Measurements from ENCODE around the gene POLH. TPM values are rescaled to one million over a fixed set of nuclear protein-coding genes. Genes with fewer than 3 reads are reported as not detected.

The POLH gene
- total and polyA plus RNA-seq, 10 of the 15 experiments (the other 5 are each of a cell fraction or from before 2014, with no cell fraction given) = 5.5 to 33.6 (median 18.6) TPM

DNA sequence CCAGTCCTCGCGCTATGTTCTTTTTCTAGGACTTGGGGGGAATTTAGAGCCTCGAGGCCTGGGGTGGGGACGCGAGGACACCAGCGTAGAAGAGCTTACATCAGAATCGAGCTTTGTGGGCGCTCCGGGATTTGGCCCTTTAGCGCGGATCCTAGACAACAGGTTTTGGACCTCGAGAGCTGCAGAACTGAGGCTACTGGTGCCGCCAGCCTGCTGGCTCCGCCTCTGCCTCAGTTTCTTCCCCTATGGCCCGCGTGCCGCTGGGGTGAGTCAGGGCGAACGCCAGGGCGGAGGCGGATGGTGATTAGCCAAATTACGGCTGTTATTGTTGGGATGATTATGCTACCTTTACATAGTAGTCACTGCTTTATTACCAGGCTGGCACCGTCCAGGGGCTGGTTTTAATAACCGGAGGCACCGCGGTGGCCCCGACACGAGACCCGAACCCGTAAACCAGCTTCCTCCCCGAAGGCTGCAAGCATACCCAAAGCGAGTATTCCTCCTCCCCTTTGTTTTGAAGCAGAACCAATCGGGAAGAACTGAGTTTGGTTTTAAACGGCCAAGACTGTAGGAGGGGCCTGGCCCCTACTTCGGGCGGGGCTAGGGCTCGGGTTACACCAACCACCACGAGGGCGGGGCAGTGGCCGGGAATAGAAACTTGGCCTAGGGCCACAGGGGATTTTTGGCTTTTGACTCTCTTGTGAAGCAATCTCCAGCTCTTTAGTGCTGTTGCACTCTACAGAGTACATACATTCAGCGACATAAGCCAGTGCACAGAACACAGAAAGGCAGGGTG lies 53.7 kb downstream of the POLH start (continued):
- TF ChIP-seq CUX1 (IDR thresholded peaks at IDR 0.05; ENCODE audit: insufficient replicate concordance, low read depth, low read length) (peak; percentile 46), WRNIP1 (IDR thresholded peaks at IDR 0.05; ENCODE audit: borderline replicate concordance, low read depth, low read length) (no peak; the same call in 1 of the 2 replicates), SREBF1 (IDR thresholded peaks at IDR 0.05; ENCODE audit: low read length) (no peak), CEBPZ (IDR thresholded peaks at IDR 0.05; ENCODE audit: low read depth, low read length) (no peak), STAT1 (conservative IDR thresholded peaks at IDR 0.05) (0 out of 2 replicates have a peak, but pooled peaks have one; percentile 80), BMI1 (IDR thresholded peaks at IDR 0.05; ENCODE audit: borderline replicate concordance) (no peak), TCF3 (IDR thresholded peaks at IDR 0.05; ENCODE audit: borderline replicate concordance, insufficient read depth, low read depth, low read length) (no peak), RAD21 (IDR thresholded peaks at IDR 0.05; ENCODE audit: insufficient read depth, low read depth, low read length) (no peak), SREBF2 (IDR thresholded peaks at IDR 0.05; ENCODE audit: low read length) (no peak), ZNF207 (IDR thresholded peaks at IDR 0.05; ENCODE audit: borderline replicate concordance) (peak; percentile 71), FOS (IDR thresholded peaks at IDR 0.05; ENCODE audit: borderline replicate concordance, extremely low read depth, insufficient read length) (no peak), ZNF274 (IDR thresholded peaks at IDR 0.05; ENCODE audit: insufficient read depth, insufficient read length) (no peak), CTCF (IDR thresholded peaks at IDR 0.05 in 2 of 3, conservative IDR thresholded peaks at IDR 0.05 in 1 of 3; ENCODE audit: control insufficient read depth in 2 of 3, extremely low read depth in 1 of 3, insufficient read depth in 1 of 3, low read depth in 3 of 3, low read length in 3 of 3) (no peak), ESRRA (IDR thresholded peaks at IDR 0.05; ENCODE audit: low read length) (no peak), SMAD1 (IDR thresholded peaks at IDR 0.05; ENCODE audit: low read depth, partially characterized antibody) (peak; percentile 97), TARDBP (IDR thresholded peaks at IDR 0.05; ENCODE audit: borderline replicate concordance) (no peak), RBBP5 (conservative IDR thresholded peaks at IDR 0.05) (no peak), NFXL1 (IDR thresholded peaks at IDR 0.05; ENCODE audit: borderline replicate concordance) (no peak), KDM1A (IDR thresholded peaks at IDR 0.05; ENCODE audit: borderline replicate concordance) (no peak), RAD51 (IDR thresholded peaks at IDR 0.05) (no peak)
